Colonic mucosa (tissue), 4 donors: ENCODE measurements around the gene TCF20. TPM values are rescaled to one million over a fixed set of nuclear protein-coding genes. Genes with fewer than 3 reads are reported as not detected.
A peak's percentile ranks its signal among the peaks of the same experiment; 100 is the strongest.

Source experiments
- DNase-seq: peaks from one replicate; pipeline ENCODE4 v3.0.0-alpha.2; 2020
- H3K27ac ChIP-seq: fragments of 200-600 bp; one replicate; pipeline ENCODE4 v1.8.0; 2021
- H3K27me3 ChIP-seq: fragments of 200-600 bp; one replicate; pipeline ENCODE4 v1.8.0; 2021
- H3K36me3 ChIP-seq: fragments of 200-600 bp; one replicate; pipeline ENCODE4 v1.8.0; 2021
- H3K4me1 ChIP-seq: fragments of 200-600 bp; one replicate; pipeline ENCODE4 v1.8.0; 2021; ENCODE audit warnings: mild to moderate bottlenecking
- H3K4me3 ChIP-seq: fragments of 200-600 bp; one replicate; pipeline ENCODE4 v1.8.0; 2021
- H3K9ac ChIP-seq, 2 donors: one replicate each; pipeline ENCODE4 v1.7.0; 2013; ENCODE audit warnings: control low read depth in 2 of 2, low read depth in 2 of 2, low read length in 2 of 2
- H3K9me3 ChIP-seq: fragments of 200-600 bp; one replicate; pipeline ENCODE4 v1.8.0; 2021
- intact Hi-C: fragments of 100-400 bp; cut with DNase I; formaldehyde crosslinking; loops from one replicate; pipeline ENCODE4 v1.14.1; 2022
- total RNA-seq, 2 donors: library from RNA; stranded (reverse); fragmentation: NEBNext Ultra II Directional in 1 of 2; extraction: Animal tissue kit (Norgen Biotek cat#: 25700) in 1 of 2; gene quantifications; one replicate each; pipeline ENCODE4 v1.2.1, GENCODE V29; 2021
- TF ChIP-seq, protein P1 (sequence below): fragments of 200-600 bp; IDR thresholded peaks from one replicate; pipeline ENCODE4 v1.8.0; 2022; ENCODE audit warnings: antibody characterized with exemption, mild to moderate bottlenecking
- donor health status: healthy.
- donor health status: DM: no; HTN: no; CAD: no.
- donor health status: DM: no; HTN: no; CAD: no.

Gene TCF20
- total RNA-seq, 2 donors from 2014 or later, result 52.9 to 62.0 TPM

DNA sequence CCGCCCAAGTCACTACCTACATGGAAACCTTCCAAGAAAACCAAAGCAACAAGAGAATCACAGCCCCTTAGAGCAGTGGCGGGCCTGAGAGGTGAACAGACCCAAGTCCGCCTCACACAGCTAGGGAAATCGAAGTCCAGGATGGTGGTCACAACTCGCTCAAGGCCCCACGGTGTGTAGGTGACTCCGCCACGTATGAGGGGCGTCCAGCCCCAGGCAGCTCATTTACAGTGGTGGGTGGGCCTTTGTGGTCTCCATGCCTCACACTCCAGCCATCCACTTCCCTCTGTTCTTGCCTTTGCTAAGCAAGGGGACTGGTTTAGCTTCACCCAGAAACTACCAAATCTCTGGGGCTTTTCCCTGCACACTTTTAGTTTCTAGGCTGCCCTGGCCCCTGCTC, 9.7 kb upstream of the TCF20 start:
- no peak for DNase-seq
- Histone ChIP-seq H3K27ac (no peak overlapping the region), H3K27me3 (no peaks in the 10 kb centered on the region), H3K9ac (no peak overlapping the region), H3K4me3 (no peak overlapping the region), H3K36me3 (no peaks in the 10 kb centered on the region), H3K9me3 (no peaks in the 10 kb centered on the region), H3K4me1 (peaks cover 14% of the 10 kb centered on the region)
- TF ChIP-seq, protein P1, sequence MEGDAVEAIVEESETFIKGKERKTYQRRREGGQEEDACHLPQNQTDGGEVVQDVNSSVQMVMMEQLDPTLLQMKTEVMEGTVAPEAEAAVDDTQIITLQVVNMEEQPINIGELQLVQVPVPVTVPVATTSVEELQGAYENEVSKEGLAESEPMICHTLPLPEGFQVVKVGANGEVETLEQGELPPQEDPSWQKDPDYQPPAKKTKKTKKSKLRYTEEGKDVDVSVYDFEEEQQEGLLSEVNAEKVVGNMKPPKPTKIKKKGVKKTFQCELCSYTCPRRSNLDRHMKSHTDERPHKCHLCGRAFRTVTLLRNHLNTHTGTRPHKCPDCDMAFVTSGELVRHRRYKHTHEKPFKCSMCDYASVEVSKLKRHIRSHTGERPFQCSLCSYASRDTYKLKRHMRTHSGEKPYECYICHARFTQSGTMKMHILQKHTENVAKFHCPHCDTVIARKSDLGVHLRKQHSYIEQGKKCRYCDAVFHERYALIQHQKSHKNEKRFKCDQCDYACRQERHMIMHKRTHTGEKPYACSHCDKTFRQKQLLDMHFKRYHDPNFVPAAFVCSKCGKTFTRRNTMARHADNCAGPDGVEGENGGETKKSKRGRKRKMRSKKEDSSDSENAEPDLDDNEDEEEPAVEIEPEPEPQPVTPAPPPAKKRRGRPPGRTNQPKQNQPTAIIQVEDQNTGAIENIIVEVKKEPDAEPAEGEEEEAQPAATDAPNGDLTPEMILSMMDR, result no peak
- intact Hi-C loops, result no loop called here

DNA sequence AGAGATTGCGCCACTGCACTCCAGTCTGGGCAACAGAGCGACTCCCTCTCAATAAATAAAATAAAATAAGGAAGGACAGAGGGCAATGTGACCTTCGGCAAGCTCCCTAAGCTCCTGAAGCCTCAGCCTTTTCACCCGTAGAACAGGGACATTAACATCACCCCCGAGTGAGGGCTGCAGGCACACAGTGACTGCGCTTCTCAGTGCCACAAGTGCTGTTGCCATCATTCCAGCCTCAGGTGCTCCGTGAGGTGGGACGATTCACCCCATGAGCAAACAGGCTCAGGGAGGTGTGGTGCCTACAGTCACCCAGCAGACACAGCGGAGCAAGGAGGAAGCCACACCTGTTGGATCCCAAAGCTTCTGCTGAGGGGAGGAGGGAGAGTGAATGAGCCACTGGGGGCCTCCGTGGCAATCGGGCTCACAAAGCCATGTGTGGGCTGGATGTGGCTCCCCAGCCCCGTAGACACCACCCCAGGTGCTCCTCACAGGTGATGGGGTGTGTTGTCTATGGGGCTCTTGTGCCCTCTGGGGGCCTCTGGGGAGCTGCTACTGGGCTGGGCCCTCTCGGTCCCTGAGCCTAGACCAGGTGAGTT, 9.1 kb upstream of the TCF20 start:
- H3K4me1 ChIP-seq, result peaks cover 14% of the 10 kb centered on the region
- peak overlapping the region in 1 of 2 donors; percentile 27 for H3K9ac ChIP-seq
- no peaks in the 10 kb centered on the region for H3K36me3 ChIP-seq
- DNase-seq, result no peak
- H3K27ac ChIP-seq, result no peak overlapping the region
- H3K9me3 ChIP-seq, result no peaks in the 10 kb centered on the region
- no peak overlapping the region for H3K4me3 ChIP-seq
- intact Hi-C loops, result no loop called here
- no peaks in the 10 kb centered on the region for H3K27me3 ChIP-seq
- TF ChIP-seq, protein P1, result no peak

DNA sequence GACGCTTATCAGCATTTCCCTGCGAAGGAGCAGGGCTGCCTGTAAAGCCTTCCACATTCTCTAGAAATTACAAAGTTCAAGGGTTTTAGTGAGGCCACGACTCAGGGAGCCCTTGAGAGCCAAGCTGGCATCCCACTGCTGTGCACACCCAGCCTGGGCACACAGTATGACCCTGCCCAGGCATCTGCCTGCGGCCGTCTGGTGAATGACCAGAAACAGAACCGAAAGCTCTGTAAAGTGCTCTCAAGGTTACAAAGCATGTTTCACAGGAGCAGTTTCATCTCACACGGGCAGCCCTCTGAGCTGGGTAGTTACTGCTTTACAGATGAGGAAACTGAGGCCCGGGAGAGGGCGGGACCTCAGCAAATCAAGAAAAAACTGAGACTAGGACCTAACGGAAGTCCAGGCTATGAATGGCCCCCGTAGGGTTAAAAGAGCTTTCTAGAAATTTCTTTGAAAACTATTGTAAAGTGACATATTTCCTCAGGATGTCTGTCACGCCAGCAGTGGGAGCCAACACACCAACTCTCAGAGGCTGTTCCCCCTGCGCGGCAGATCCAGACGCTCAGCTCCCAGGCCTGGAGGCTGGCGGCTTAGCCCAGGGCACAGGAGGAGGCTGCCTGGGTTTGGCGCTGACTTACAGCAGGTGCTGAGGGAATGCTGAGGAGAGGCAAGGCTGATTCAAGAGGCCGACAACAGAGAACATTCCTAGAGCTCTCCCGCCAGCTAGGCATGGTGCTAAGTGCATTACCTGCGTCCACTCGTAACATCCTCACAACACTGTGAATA, 7.7 kb upstream of the TCF20 start:
- no peak for DNase-seq
- Histone ChIP-seq H3K27ac (no peak overlapping the region), H3K36me3 (no peaks in the 10 kb centered on the region), H3K4me3 (no peak overlapping the region), H3K27me3 (no peaks in the 10 kb centered on the region), H3K4me1 (peaks cover 6% of the 10 kb centered on the region), H3K9ac (no peak overlapping the region), H3K9me3 (no peaks in the 10 kb centered on the region)
- TF ChIP-seq, protein P1, result peak; percentile 12
- intact Hi-C loops, result no loop called here

DNA sequence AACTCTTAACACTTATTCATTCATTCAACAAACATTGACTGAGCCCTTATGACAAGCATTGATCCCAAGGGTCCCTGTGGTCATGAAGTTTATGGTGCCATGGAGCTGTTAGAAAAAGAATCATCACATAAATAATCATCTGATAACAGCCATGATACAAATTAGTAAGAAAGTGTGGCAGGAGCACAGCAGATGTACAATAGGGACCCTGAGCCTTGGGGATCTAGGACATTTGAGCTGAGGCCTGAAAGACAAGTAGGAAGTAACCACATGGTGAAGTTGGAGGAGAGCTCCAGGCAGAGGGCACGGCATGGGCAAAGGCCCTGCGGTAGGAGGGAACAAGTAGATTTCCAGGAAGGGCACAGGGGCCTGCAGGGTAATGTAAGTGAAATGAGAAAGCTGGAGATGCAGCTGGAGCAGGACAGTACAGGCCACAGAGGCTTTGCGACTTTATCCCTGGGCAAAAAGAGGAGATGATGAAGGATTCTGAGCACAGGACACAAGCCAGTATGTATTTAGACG, 6.8 kb upstream of the TCF20 start:
- TF ChIP-seq, protein P1, result no peak
- no peak overlapping the region for H3K27ac ChIP-seq
- DNase-seq, result no peak
- no peak overlapping the region for H3K4me3 ChIP-seq
- no peaks in the 10 kb centered on the region for H3K27me3 ChIP-seq
- H3K4me1 ChIP-seq, result peaks cover 6% of the 10 kb centered on the region
- intact Hi-C loops, result no loop called here
- H3K9ac ChIP-seq, result no peak overlapping the region
- H3K9me3 ChIP-seq, result no peaks in the 10 kb centered on the region
- H3K36me3 ChIP-seq, result no peaks in the 10 kb centered on the region

DNA sequence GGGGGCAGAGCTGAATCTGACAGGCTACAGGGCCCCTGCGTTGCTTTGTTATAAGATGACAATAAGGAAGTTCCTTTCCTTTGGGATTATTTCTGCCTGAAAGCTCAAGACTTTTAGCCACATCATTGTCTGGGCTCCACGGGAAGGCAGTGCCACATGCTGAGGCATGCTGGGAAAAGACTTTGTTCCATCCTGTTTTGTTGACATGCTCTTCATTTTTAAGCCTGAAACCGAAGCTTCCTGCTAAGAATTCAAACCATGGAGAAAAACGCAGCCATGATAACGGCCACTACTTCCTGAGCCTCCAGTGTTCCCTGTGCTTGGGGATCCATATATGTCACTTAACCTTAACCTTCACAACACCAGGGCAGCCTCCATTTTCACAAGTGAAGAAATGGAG, 5.5 kb upstream of the TCF20 start:
- Histone ChIP-seq H3K27ac (no peak overlapping the region), H3K36me3 (no peaks in the 10 kb centered on the region), H3K9ac (no peak overlapping the region), H3K4me3 (no peak overlapping the region), H3K9me3 (no peaks in the 10 kb centered on the region), H3K27me3 (no peaks in the 10 kb centered on the region), H3K4me1 (peaks cover 14% of the 10 kb centered on the region)
- TF ChIP-seq, protein P1, result no peak
- DNase-seq, result no peak
- intact Hi-C loops, result no loop called here
